Hematopoietic multipotent progenitor cell treated with erythropoietin and hydrocortisone succinate and interleukin-3 and kit ligand, for 6 days (in vitro differentiated cells): ENCODE measurements around the gene DLK2.
A peak's percentile ranks its signal among the peaks of the same experiment; 100 is the strongest.
"Not testable (repeated sequence)": the region's sequence is repeated elsewhere in the genome, so short reads cannot be mapped to it uniquely, and the experiment has no call there.

Experiments
- DNase-seq: peaks from one replicate; pipeline ENCODE4 v3.0.0-alpha.2; 2015

The DLK2 gene

GRCh38 chr6:43451939-43452338 is 3.4 kb downstream of the DLK2 start:
- DNase-seq: no peak

DNA sequence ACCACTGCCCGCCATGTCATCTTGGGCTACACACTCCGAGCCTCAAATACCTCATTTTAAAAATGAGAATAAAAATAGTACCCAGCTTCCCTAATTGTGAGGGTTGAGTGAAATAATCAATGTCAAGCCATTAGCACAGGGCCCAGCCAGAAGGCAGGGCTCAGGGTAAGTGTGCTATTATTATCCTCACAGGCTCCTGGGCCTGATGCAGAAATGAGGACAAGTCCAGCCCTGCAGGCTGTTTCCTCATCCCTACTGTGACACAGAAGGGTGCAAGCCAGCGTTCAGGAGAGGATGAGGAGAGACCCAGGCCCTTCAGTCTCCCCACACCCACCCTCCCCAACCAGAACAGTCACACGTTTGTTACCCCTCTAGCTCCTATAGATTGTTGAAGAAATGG is 4.0 kb downstream of the DLK2 start:
- DNase-seq: no peak

DNA sequence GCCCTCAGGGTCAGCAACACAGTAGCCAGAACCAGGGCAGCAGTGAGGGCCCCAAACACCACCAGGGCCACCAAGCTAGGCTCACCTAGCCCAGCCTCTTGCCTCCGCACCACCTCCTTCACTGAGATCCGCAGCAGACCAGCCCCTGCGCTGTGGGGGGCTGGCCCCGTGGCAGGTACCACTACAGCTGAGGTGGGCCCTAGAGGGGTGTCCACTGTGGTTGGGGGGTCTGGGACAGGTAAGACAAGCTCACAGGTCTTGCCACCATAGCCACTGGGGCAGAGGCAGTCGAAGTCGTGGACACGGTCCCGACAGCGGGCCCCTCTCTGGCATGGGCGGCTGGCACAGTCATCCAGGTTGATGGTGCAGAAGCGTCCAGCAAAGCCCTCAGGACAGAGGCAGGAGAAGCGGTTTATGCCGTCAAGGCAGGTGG is 4.6 kb downstream of the DLK2 start:
- no peak for DNase-seq

- no peak for DNase-seq
Observed at GRCh38 chr6:43448916-43449315, 6.4 kb downstream of the DLK2 start.

GRCh38 chr6:43447604-43448003 is 7.7 kb downstream of the DLK2 start:
- DNase-seq: no peak

DNA sequence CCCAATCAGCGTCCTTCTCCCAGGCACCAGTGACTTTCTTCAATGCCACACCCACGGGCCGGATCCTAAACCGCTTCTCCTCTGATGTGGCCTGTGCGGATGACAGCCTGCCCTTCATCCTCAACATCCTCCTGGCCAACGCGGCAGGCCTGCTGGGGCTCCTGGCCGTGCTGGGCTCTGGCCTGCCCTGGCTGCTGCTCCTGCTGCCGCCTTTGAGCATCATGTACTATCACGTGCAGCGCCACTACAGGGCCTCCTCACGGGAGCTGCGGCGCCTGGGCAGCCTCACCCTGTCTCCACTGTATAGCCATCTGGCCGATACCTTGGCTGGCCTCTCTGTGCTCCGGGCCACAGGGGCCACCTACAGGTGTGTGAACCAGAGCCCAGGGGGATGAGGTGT is 9.8 kb downstream of the DLK2 start:
- DNase-seq: no peak

DNA sequence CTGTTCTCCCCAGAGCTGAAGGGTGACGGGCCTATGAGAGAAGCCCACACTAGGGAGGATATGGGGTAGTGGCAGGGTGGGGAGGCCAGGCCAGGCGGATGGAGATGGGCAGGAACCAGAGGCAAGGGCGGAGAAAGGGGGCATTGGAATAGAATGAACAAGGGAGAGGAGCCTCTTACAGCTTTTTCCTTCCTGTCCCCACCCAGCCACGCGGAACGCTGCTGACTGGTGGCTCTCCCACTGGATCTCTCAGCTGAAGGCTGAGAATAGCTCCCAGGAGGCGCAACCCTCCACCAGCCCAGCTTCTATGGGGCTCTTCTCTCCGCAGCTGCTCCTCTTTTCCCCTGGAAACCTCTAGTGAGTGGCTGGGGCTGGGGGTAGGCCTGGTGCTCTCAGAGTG is 10.8 kb downstream of the DLK2 start:
- DNase-seq: no peak

- DNase-seq: no peak
Observed at GRCh38 chr6:43444036-43444435, 11.3 kb downstream of the DLK2 start.

GRCh38 chr6:43442935-43443334 is 12.4 kb downstream of the DLK2 start:
- DNase-seq: no peak

DNA sequence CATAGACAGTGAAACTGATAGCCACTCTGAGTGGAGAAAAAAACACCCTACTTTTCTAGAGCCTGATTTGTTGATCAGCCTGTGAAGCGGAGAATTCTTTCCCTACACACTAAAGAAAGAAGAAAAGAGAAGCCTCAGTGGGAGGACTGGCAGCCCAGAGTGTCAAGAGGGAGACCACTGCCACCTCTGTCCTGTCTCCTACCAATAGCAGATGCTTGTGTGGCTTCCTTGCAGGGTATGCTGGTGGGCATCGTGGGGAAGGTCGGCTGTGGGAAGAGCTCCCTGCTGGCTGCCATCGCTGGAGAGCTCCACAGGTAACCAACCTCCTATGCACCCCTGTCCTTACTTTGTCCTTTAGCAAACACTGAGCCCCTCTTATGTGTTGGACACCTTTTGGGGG is 17.6 kb downstream of the DLK2 start:
- no peak for DNase-seq

DNA sequence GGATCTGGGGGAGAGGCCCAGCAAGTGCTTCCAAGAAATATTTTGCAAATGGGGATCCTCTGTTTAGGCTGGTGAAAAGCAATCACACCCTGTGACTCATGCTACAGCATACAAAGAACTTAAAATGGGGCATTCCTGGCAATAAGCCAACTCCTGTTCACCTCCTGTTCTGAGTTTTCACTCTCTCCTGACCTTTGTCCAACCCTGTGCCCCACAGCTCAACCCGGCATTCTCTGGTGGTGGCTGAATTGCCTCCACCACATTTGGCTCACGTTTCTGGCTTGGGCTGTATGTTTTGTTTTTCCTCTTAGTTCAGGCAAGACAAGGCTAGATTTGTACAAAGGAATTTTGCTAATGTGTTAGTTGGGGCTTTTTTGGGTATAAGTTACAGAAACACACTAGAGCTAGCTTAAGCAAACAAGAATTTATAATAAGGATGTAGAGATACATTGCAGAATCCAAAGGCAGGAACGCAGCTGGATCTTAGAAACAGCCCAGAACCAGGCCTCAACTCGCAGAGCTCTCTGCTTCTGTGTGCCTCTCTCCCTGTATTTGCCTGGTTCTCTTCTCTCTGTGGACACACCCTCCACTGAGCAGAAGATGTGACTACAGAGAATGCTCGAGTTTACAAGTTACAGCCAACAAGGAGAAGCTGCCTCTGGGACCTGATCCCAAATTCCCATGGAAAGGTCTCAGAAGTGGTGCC is 18.6 kb downstream of the DLK2 start:
- DNase-seq: no peak

GRCh38 chr6:43435682-43436437 is 19.5 kb downstream of the DLK2 start:
- no peak for DNase-seq

DNA sequence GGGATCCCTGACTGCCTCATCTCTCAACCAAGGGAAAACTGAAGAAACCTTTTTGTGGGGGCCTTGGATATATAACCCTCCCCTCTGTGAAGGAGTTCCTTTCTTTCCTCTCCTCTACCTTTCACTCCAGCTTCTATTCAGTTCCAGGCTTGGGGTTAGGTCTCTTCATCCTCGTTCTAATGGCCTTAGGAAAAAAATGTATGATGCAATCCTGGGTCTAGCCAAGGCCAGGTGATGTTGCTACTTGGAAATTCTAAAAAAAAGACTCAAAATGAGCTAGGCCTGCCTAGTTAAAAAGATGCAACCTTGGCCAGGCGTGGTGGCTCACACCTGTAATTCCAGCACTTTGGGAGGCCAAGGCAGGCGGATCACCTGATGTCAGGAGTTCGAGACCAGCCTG is 20.4 kb downstream of the DLK2 start:
- no peak for DNase-seq

DNA sequence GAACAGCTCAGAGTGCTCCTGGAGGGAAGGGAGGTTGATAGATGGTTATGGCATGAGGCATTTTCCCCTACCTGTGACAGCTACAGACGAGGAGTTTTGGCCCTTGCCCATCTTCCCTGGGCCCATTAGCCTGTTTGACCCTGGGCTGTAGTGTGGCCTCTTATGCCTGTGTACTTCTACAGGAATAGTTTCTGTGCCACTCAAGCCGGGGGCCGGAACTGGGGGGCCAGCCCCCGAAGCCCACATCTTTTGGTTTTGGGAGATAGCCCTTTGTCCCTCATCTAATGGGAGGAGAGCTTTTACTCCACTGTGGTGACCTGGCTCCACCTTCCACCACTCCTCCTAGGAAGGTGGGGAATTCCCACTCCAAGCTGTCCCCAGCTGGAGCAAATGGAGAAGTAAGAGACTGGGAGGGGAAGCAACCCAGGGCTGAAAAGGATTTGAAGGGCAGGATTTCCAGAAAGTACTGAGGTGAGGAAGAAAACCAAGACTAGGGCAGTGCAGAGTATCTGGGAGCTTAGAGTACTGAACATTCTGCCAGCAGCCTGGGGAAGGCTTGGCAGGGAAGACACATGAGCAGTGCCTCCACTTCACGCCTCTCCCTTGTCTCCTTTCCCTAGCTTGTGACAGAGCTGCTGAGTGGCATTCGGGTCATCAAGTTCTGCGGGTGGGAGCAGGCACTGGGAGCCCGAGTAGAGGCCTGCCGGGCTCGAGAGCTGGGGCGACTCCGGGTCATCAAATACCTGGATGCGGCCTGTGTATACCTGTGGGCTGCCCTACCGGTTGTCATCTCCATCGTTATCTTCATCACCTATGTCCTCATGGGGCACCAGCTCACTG is 21.1 kb downstream of the DLK2 start:
- DNase-seq: no peak

GRCh38 chr6:43433148-43433547 is 22.2 kb downstream of the DLK2 start:
- DNase-seq: no peak

- no peak for DNase-seq
Observed at GRCh38 chr6:43432009-43432945, 23.1 kb downstream of the DLK2 start.

DNA sequence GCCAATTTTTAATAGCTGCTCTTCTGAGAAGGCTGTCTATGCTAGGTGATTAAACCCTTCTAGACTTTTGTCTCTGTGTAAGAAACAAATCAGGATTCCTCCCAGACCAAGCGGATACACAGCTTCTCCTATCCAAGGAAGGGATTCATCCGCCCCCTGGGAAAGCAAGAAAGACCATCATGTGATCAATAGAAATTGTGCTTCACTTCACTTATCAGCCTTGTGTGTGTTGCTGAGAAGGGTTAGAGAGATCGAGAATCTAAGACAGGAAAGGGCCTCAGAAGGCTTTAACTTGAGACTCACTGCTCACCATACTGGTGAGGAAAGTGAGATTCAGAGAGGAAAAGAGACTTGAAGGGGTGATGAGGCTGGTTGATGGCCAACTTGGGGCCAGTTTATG is 26.5 kb downstream of the DLK2 start:
- DNase-seq: peak; percentile 16

DNA sequence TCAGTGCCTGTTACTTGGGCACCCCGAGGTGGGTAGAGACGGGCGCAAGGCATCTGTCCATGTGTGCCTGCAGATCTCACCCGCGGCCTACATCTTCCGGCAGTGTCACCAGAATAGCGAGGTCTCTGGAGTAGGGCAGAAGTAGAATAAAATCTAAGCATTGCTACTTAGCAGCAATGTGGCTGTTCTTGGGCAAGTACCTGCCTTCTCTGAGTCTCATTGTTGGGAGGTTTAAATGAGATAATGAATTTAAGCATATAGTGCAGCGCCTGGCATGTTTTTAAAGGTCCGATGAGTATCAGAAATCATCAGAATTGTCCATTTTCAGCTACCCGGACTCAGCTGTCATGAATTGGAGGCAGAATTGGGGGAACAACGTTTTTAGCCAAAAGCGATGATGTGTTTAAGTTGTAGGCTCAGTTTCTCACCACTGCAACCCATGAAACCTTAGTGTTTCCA is 27.2 kb downstream of the DLK2 start:
- DNase-seq: no peak

- peak; percentile 99 for DNase-seq
Observed at GRCh38 chr6:43427406-43428111, 27.8 kb downstream of the DLK2 start, which contains the start of gene ABCC10. TSS of gene ABCC10 (plus strand) at chr6:43427541. CDS start at chr6:43427979, 438 bp downstream.

- DNase-seq: no peak
Observed at GRCh38 chr6:43426928-43427405, 28.4 kb downstream of the DLK2 start.

GRCh38 chr6:43425083-43425482 is 30.3 kb downstream of the DLK2 start:
- DNase-seq: not testable (repeated sequence)
